Stimulated activated CD8-positive, alpha-beta memory T cell treated with anti-CD3 and anti-CD28 coated beads, Interleukin-2, amount 100 ng/mL, for 1 hour (primary cell): ENCODE data around the gene JAKMIP1.

ENCODE experiments used
- DNase-seq, 2 donors: peaks; one replicate each; pipeline ENCODE4 v3.0.0-alpha.2; 2020; ENCODE audit warnings: low read depth in 2 of 2

The JAKMIP1 gene

GRCh38 chr4:5992171-5992827 is 208.1 kb downstream of the JAKMIP1 start:
- no peak for DNase-seq

GRCh38 chr4:5991405-5991804 is 208.9 kb downstream of the JAKMIP1 start:
- no peak for DNase-seq

- DNase-seq = no peak
These were observed 209.7 kb downstream of the JAKMIP1 start for GRCh38 chr4:5990446-5991160.

GRCh38 chr4:5989236-5990225 is 210.8 kb downstream of the JAKMIP1 start:
- no peak for DNase-seq

- DNase-seq = no peak
These were observed 212.1 kb downstream of the JAKMIP1 start for GRCh38 chr4:5988086-5988845.

GRCh38 chr4:5984843-5985242 is 215.5 kb downstream of the JAKMIP1 start:
- DNase-seq = no peak

- no peak for DNase-seq
These were observed 218.0 kb downstream of the JAKMIP1 start for GRCh38 chr4:5982156-5982973.

GRCh38 chr4:5980436-5981155 is 219.8 kb downstream of the JAKMIP1 start:
- DNase-seq = no peak

- no peak for DNase-seq
These were observed 220.4 kb downstream of the JAKMIP1 start for GRCh38 chr4:5979981-5980380.

- DNase-seq = no peak
These were observed 223.4 kb downstream of the JAKMIP1 start for GRCh38 chr4:5976921-5977320.

- no peak for DNase-seq
These were observed 223.9 kb downstream of the JAKMIP1 start for GRCh38 chr4:5976431-5976830.
